ENCODE measurements around the gene C11orf68.
A peak's percentile ranks its signal among the peaks of the same experiment; 100 is the strongest.

C11orf68 gene

DNA sequence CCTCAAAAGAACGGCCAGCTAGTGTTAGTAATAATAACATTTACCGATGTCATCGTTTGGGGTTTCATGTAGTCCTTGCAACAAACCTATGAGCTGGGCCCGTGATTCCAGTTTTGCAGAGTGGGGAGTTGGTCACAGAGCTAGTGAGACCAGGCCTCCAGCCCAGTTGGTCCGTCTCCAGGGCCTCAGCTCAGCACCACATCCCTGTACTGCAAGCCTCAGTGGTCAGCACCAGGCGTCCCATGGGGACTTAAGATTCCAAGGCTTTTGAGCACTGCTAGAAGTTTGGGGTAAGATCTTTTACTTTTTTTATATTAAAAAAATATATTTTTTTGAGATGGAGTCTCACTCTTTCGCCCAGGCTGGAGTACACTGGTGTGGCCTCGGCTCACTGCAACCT, 25.3 kb upstream of the C11orf68 start:
- no peak for DNase-seq

DNA sequence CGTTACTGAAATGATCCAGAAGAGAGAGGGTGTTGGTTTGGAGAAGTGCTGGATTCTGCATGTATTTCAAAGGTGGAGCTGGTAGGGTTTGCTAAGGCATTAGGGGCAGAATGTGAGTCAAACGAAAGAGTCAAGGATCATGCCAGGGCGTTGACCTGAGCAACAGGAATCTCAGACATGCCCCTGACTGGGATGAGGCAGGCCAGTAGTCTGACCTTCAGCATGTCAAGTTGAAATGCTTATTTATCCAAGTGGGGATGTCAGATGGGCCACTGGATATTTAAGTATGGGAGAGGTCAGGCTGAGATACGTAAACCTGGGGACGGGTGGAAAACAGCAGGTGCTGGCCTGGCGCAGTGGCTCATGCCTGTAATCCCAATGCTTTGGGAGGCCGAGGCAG, 23.7 kb upstream of the C11orf68 start:
- no peak for DNase-seq

DNA sequence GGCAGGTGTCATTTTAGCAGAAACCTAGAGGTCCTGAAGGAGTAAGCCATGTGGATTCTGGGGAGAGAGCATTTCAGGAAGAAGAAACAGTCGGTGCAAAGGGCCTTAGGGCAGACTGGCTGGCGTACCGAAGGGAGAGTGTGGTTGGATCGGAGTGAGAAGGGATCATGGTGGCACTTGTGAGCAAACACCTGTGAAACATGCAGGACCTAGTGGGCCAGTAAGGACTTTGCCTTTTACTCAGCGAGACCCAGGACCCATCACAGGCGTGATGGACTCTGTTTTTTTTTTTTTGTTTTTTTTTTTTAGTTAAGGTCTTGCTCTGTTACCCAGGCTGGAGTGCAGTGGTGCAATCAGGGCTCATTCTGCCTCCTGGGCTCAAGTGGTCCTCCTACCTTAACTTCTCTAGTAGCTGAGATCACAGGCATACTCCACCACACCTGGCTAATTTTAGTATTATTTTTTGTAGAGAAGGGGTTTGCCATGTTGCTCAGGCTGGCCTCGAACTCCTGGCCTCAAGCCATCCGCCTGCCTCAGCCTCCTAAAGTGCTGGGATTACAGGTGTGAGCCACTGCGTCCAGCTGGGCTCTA, 23.0 kb upstream of the C11orf68 start:
- DNase-seq, result no peak

DNA sequence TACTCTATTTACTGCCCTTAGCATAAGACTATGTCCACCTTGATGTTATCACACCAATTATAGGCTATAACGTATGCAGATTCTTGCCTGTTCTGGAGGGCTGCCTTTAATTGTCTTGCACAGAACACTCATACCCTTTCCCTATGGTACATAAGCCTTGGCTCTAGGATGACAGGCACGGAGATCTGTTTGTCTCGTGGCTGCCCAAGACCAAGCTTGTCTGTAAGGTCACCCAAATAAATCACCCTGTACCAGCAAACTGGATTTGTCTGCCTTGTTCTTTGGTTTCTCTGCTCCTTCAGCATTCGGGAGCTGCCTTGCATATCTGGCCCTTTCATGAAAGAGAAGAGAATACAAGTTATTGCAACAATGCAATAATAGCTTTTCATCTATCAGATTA, 18.9 kb upstream of the C11orf68 start:
- no peak for DNase-seq

DNA sequence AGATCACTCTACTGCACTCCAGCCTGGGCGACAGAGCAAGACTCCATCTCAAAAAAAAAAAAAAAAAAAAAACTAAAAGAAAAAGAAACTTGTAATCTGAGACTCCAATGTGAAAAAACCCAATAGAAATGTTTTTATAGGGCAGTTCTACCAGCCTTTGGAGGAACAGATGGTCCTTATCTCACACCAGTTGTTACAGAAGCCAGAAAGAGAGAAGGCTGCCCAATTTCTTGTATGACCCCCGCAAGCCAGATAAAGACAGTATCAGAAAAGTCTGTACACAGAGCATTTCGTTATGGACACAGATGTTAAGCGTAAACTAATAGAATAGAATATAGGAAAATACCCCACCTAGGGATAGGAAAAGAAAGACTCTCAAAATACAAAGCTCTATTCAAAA, 15.2 kb upstream of the C11orf68 start:
- peak; percentile 97 for DNase-seq

DNA sequence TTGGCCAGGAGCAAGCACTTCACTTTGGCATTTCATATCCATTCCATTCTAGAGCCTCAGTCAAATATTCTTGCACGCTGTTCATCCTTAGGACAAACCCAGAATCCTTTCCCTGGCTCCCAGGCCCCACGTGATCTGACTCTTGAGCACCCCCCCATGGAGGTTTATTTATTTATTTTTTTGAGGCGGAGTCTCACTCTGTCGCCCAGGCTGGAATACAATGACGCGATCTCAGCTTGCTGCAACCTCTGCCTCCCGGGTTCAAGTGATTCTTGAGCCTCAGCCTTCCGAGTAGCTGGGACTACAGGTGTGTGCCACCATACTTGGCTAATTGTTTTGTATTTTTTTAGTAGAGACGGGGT, 13.7 kb upstream of the C11orf68 start:
- peak; percentile 10 for DNase-seq

DNA sequence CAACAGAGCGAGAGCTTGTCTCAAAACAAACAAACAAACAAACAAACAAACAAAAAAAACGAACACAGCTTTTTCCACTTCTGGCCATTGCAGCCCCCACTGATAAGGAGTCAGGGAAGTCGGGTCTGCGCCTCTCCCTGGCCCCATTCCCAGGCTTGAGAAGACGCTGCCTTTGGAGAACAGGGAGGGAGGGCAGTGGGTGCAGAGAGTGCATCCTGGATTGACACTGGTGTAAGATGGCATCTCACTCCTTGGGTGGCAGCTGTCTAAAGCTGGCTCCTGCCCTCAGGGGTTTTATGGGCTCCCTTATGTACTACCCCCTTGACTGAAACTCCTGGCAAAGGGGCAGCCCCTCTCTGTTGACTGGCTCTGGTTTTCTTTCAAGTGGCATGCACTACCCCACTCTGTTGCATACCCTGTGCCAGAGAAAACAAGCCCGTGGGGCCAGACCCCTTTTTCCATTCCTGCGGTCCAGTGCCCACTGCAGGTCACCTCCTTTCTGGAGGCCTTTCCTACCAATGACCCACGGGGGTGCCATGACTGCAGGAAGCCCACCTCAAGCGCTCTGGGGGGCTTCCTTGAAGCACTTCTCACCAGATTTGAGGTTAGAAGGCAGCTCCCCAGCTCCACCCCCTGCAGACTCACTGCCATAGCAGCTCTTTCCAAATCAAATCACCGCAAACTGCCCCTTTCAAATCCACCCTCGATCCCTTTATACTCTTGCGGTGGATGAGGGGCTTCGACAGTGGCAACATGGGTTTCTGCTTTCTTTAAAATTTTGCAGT, 13.1 kb upstream of the C11orf68 start:
- no peak for DNase-seq

DNA sequence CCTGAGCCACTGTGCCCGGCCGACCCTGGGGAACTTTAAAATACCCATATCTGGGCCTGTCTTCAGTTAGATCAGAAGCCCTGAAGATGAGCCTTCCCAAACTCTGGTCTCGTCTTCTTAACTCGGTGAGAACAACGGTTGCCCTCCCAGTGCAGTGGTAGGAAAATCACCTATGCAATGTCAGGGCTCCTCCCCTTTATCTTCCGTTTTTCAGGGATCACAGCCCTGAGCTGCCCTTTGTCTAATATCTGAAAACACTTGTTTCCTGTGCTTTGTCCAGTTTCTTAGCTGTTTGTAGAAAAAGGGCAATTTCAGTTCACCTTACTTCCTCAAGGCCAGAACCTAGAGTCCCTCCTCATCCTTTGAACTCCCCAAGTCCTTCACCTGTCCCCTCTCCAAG, 9.8 kb upstream of the C11orf68 start:
- no peak for DNase-seq

DNA sequence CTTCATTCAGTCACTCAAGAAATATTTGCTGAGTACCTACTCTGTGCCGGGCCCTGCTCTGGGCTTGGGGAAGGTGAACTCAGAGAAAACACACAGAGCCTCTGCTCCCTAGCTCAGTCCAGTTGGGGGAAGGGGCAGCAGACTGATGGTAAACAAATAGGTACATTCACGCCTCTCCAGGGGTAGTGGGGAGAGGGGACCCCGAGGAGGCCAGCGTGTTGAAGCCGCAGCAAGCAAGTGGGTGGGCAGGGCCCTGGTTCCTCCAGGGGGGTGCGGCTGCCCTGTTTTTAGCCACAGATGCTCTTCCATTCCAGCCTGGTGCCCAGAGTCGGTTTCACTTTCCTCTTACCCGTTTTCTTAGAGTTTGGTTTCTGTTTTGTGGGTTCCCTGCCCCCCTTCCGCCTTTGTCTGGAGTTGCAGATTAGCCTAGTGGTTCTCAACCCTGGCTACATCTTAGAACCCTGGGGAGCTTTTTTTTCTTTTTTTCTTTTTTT, 9.1 kb upstream of the C11orf68 start:
- no peak for DNase-seq

DNA sequence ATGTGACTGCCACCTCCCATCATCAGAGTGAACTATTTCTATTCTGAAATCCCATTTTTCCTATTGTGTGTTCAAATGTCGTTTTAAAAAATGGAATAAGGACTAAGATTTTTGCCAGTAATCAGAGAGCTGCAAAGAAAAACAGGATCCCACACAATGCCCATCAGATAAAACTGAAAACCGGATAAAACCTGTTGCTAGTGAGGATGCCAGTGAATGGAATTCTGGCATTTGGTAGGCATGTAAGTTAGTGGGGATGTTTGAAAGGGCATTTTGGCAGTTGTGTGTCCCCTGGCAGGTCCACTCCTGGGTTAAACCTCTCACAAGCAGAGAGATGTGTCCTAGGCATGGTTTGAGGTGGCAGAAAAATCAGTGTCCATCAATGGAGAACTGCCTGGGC, 6.5 kb upstream of the C11orf68 start:
- no peak for DNase-seq

DNA sequence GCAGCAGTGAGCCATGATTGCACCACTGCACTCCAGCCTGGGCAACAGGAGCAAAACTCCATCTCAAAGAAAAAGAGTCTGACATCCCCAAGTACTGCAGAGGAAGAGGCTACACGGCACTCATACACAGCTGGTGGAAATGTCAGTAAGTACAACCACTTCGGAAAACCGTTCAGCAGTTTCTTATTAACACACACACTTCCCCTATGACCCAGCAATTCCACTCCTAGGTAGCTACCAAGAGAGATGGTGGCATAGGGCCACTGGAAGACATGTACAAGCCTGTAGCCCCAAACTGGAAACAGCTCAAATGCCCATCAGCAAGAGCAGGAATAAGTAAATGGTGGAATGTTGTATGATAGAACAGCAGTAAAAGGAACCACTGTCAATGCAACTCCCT, 3.7 kb upstream of the C11orf68 start:
- no peak for DNase-seq

DNA sequence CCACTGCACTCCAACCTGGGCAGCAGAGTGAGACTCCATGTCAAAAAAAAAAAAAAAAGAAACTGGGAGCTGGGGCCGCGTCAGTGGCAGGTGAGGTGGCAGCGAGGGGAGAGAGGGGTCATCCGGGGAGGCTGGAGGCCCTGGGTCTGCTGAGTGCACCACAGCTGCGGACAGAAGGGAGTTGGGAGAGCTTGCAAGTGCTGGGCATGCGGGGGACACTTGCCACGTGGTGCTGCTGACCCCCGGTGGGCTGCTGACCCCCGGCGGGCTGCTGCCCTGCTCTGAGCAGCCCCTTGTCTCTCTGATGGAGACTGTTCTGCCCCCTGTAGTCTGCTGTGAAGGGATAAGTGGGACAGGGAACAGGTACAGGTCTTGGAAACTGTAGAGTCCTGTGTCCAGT, 3.0 kb upstream of the C11orf68 start:
- DNase-seq, result no peak

DNA sequence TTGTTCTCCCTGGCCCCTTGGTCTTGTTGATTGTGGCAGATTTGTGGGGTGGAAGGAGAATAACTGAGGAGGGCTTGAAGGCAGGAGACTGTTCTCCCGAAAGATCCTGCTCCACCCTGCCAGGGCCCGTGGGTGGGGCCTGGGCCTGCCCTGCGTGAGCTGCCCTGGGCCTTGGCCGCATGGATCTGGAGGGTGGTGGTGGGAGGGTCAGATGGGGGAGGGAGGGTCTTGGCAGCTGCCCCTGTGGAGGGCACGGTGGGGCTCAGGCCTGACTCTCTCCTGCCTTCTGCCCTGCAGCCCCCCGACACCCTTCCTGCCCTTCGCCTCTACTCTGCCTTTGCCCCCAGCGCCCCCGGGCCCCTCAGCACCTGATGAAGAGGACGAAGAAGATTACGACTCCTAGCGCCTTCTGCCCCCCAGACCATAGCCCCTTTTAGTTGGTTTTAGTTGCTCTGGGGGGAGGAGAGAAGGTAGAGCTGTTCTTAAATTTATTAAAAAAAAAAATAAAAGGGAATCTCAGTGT, 2.2 kb upstream of the C11orf68 start:
- DNase-seq, result no peak

DNA sequence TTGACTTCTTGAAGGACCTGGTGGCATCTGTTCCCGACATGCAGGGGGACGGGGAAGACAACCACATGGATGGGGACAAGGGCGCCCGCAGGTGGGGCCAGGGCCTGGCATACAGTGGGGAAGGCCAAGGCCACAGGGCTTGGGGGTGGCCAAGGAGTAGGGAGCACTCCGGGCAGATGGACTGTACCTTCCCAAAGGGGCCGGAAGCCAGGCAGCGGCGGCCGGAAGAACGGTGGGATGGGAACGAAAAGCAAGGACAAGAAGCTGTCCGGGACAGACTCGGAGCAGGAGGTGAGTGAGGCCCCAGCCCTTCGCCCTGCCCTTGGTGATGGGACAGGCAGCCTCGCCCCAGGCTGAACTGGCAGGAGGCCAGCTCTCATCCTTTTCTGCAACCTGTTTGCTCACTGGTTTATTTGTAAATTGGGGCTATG, 1.5 kb upstream of the C11orf68 start:
- no peak for DNase-seq

DNA sequence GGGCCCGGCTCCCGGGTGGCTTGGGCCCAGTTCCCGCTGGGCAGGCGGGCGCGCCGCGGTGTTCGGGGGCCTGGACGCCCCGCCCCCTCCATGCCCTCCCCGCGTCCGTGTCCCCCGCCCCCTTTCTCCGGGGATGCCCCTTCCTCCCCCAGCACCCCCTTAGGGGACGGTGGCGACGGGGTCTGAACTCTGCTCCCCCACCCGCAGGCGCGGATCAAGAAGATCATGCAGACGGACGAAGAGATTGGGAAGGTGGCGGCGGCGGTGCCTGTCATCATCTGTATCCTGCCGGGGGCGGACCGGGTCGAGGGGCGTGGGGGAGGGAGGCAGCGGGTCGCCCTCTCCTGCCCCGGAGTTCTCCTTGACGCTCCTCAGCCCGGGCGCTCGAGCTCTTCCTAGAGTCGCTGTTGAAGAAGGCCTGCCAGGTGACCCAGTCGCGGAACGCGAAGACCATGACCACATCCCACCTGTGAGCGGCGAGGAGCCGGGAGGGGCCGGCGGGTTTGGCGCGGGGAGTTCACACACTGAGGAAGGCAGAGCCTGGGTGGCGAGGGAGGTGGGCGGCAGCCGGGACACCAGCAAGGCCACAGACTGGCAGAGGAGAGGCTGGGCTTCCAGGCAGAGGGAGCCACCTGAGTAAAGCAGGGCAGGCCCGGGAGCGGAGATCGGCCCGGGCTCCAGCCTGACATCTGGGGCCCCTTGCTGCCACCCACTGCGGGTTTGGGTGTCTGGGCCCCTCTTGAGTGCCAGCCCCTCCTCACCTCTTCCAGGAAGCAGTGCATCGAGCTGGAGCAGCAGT, 910 bp upstream of the C11orf68 start:
- DNase-seq, result peak; percentile 43

DNA sequence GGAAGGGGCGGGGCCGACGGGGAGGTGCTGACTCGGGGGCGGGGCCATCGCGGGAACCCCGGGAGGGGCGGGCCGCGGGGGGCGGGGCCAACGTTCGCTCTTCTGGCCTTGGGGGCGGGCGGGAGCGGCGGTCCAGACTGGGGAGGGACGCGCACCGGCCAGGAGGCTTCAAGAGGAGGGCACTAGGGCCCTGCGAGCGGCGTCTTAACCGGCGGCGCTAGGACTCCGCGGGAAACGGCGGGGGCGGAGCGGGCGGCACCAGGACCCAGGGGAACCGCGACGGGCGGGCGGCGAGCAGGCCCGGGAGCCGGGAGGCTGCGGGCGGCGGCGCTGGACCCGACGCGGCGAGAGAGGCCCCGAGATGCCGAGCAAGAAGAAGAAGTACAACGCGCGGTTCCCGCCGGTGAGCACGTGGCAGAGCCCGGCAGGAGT, 295 bp upstream of the C11orf68 start, which contains the start of gene DRAP1:
TSS of gene DRAP1 (plus strand) at position 286 of the 432 bp plus-strand sequence. CDS start at position 362, 76 bp downstream.
- peak; percentile 97 for DNase-seq

DNA sequence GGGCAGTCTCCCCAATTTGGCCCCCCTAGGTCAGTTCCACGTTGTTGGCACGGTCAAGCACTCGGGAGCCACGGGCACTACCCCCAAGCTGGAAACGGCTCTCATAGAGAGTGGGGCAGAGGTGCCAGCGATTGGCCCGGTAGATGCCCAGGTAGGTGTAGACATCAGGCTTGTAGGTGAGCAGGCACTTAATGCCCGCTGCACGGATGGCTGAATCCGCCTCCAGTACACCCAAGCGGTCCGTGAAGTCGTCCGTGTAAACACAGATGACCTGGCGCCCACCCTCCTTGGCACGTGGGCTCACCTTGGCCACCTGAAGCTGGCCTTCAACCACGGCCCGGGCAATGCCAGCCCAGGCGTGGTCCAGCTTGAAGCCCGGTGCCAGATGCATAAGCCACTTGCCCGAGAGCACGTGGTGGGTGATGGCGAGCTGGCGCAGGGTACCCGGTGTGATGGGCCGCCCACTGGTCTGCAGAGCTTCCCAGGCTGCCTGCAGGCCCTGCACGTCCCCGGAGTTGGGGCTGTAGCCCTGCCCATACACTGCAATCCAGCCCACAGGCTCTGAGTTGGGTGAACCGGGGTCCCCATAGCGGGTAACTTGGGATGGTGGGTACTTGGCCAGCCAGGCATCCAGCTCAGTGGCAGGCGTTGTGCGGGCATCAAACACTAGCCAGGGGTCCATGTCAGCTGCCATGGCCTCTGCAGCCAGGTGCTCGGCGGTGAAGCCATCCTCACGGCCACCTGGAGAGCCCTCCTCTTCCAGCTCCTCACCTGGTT, 1.2 kb downstream of the C11orf68 start:
- no peak for DNase-seq

DNA sequence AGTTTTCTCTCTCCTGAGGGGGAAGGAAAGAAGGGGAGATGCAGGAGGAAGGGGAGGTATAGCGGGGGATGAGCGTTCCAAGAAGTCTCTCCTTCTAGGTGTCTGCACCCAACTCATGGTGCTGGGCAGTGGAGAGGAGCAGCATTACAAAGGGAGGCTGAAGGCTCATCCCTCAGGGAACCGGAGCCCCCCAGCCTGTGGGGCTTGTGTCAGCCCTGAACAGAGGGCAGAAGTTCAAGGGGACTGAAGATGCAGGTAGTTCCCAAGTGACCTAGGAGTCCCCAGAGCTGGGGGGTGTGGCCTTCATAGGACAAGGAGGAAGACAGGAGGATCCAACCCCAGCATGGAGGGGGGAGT, 1.8 kb downstream of the C11orf68 start:
- DNase-seq, result no peak

DNA sequence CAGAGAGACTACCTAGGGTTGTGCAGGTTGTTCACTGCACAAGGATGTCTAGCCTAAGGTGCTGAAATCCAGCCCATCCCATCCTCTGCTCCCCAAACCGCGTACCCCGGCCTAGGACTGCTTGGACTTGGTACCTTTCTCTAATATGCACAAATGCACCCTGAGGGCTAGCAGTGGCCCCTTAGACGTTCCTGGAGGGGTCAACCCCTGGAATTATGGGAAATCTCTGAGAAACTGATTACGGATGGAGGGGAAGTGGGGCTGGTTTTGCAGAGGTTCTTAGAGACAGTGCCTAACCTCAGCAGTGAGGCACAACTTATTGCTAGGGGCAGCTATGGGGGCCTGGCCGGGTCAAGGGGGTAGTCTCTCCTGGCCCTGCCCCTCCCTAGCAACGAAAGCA, 2.5 kb downstream of the C11orf68 start:
- no peak for DNase-seq

DNA sequence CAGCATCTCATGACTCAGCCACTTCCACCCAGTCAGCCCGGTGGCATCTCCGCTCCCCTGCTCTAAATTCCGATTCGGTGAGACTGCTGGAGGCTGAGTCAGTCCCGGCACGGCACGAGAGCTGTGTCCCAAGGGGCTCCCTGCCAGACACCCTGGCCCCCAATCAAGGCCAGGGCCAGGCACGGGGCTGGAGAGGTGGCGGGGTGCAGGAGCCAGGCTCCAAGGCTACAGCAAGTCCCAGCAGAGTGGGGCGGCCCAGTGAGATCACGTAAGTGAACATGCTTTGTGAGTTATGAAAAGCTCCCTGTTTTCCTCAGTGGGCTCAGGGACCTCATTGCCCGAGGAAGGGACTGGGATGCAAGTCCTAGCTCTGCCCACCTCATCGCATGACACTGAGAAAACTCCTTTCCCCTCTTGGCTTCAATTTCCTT, 3.0 kb downstream of the C11orf68 start:
- no peak for DNase-seq

DNA sequence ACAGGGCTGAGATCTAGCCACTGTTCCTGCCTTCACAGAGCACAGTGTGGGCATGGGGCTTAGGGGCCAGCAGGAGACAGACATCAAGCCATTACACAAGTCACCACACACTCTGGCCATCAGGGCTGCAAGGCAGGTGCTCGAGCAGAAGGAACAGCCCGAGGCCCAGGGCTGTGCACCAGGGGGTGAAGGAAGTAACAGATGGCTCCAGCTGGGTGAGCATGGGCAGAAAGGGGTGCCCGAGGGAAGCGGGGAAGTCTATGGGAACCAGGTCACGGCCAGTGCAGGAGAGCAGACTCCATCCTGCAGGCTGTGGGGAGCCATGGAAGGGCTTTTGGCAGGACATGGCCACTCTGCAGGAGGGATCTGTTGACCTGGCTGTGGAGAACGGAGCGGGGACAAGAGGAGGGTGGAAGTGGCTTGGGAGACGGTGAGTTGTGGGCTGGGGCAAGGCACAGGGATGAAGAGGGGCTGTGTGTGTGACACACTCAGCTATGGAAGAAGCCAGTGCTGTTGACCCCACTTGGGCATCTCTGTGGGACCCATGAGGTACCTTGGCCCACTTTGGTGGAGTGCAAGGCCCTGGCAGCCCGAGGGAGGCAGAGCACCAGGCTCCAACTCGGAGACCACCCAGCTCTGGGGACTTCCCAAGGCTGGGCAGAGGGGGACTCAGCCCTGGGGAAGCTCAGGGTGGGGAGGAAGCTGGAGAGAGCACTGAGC, 3.6 kb downstream of the C11orf68 start:
- peak; percentile 69 for DNase-seq

DNA sequence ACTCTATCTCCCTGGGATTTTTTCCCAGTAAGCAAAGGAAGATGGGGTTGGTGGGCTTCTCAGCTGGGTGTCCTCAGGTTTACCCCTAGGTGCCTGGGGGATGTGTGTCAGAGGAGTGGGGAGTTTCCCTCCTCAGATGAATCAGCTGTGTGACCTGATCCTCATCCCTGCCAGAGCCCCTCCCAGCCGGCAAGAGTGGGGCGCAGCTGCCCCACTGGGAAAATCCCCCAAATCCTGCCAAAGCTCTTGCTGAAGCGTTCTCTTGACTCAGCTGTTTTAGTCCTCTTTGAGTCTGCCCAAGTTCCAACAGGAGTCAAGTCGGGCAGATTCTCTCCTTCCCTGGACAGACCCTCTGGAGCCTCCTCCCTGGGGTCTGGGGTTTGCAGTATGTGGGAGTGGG, 6.0 kb downstream of the C11orf68 start:
- DNase-seq, result no peak
